Stimulated activated CD4-positive, alpha-beta T cell treated with anti-CD3 and anti-CD28 coated beads, Interleukin-15, amount 100 ng/mL, for 48 hours (primary cell): ENCODE results near the gene ZMIZ1.
"Not testable (repeated sequence)": the region's sequence is repeated elsewhere in the genome, so short reads cannot be mapped to it uniquely, and the experiment has no call there.

Source experiments
- DNase-seq, 2 donors: peaks; one replicate each; pipeline ENCODE4 v3.0.0-alpha.2; 2020; ENCODE audit warnings: low read depth in 2 of 2

The ZMIZ1 gene

DNA sequence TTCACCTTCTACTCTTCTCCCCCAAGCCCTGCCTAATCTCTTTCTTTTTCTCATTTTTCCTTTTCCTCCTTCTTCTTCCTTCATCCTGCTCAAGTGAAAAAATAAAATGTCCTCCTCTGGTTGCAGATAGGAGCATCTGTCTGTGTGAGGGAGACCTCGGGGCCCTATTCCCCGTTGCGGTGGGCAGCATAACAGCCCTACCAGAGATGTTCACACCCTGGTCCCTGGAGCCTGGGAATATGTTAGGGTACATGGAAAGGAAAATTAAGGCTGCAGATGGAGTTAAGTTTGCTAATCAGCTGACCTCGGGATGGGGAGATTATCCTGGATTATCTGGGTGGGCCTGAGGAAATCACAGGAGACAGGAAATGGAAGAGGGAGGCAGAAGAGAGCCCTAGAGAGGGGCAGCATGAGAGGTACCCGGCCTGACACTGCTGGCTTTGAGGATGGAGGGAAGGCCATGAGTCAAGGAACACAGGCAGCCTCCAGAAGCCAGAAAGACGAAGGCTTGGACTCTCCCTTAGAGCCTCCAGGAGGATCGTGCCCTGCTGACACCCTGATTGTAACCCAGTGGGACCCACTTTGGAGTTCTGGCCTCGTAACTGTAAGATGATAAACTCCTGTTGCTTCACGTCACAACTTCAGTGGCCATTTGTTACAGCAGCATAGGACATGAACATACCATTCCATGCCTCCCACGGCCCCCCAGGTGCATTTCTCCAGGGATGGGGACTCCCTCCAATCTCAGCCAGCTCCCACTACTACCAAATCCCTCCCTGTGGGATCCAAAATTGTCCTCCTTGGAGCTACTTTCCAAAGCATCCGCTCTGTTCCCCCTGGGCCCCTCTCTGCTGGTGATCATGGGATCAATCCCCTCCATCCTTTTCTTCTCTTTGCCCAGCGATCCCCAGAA lies 39.0 kb upstream of the ZMIZ1 start:
- DNase-seq = no peak

GRCh38 chr10:79030705-79031104 lies 38.1 kb upstream of the ZMIZ1 start:
- DNase-seq = no peak

- DNase-seq = no peak
Measured at GRCh38 chr10:79031723-79032122, 37.0 kb upstream of the ZMIZ1 start.

DNA sequence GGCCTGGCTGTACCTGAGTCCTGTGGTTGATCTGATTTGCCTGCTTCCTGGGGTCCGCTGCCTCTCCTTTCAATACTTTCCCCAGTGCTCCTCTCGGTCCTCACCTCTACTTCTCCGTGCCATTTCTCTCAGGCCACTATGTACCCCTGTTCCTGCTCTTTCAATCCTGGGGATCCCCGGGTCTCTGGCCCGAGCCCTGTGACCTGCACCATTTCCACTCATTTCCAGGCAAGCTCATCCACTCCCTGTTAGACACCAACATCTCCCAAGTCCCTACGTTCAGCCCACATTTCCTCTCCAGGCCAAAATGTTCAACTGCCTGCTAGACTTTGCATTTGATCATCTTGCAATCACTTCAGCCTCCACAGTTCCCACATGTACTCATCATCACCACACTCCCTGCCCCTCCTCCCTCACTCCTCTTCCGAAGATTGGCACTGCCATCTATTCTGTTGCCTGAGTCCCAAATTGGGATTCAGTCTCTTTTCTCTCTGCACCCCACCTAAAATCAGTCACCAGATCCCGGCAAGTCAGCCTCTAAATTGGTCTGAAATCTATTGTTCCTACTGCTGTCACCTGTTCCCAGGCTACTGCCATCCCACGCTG lies 34.4 kb upstream of the ZMIZ1 start:
- DNase-seq = no peak

DNA sequence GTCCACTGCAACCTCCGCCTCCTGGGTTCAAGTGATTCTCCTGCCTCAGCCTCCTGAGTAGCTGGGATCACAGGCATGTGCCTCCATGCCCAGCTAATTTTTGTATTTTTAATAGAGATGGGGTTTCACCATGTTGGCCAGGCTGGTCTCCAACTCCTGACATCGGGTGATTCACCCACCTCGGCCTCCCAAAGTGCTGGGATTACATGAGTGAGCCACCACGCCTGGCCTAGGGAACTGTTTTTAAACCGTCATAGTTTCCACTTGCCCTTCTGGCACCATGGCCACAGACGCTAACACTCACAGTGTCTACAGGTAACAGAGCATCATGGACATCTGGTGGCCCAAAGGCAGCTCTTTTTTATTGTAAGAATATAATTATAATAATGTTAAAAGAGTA lies 32.4 kb upstream of the ZMIZ1 start:
- DNase-seq = not testable (repeated sequence)

GRCh38 chr10:79038104-79038840 lies 30.5 kb upstream of the ZMIZ1 start:
- DNase-seq = no peak

DNA sequence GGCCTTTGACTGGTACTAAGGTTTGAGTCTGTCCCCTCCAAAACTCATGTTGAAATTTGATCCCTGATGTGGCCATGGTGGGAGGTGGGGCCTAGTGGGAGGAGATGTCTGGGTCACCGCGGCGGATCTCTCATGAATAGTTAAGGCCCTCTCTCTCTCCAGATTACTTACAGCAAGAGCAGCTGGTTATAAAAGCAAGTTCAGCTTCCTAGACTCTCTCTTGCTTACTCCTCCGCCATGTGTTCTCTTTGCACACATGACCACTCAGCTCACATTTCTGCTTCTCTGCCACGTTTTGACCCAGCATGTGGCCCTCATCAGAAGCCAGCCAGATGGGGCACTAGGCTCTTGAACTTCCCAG lies 29.9 kb upstream of the ZMIZ1 start:
- DNase-seq = no peak

GRCh38 chr10:79042639-79043411 lies 25.9 kb upstream of the ZMIZ1 start:
- no peak for DNase-seq

- DNase-seq = no peak
Measured at GRCh38 chr10:79044036-79044632, 24.6 kb upstream of the ZMIZ1 start.

DNA sequence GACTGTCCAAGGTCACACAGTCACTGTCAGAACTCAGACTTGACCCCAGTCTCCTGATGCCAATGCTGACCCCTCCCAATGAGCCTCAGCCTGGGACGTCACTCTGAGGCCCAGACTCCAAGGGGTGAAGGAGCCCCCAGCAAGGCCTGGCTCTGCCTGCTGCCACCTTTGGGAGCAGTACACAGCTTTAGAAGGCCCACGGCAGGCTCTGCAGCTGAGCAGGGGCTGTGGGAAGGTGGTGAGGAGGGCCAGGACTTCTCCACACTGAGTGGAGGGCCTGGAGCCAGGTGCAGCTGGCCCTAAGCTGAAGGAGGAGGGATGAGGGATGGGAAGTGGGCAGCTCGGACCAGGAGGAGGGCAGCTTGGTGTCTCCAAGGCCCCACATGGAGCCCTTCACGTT lies 23.9 kb upstream of the ZMIZ1 start:
- DNase-seq = no peak

- DNase-seq = no peak
Measured at GRCh38 chr10:79045566-79046175, 23.1 kb upstream of the ZMIZ1 start.

DNA sequence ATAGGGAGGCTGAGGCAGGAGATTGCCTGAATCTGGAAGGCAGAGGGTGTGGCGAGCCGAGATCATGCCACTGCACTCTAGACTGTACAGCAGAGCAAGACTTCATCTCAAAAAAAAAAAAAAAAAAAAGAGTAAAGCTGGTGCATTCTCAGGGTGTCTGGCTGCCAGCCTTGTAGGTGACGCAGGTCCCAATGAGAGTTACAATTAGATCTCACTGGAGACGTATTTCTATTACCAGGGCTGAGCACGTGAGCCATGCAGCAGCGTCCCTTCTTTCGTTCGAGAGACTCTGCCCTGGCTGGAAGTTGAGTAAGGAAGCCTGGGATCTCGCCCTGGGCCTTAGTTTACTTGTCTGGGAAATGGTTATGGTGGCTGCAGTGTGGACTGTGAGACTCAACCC lies 22.4 kb upstream of the ZMIZ1 start:
- DNase-seq = no peak

GRCh38 chr10:79046741-79047583 lies 21.8 kb upstream of the ZMIZ1 start:
- DNase-seq = no peak

DNA sequence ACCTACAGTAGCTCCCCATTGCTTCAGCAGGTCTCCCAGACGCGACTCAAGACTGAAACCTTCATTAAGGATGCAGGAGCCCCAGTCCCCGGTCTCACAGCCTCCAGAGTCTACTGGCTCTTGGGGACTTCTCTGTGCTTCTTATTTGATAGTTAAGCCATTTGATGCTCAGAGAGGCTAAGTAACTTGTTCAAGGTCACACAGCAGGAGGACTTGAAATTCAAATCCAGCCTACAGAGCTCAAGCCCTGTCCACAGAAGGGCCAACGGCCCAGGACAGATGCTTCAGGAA lies 21.2 kb upstream of the ZMIZ1 start:
- no peak for DNase-seq

DNA sequence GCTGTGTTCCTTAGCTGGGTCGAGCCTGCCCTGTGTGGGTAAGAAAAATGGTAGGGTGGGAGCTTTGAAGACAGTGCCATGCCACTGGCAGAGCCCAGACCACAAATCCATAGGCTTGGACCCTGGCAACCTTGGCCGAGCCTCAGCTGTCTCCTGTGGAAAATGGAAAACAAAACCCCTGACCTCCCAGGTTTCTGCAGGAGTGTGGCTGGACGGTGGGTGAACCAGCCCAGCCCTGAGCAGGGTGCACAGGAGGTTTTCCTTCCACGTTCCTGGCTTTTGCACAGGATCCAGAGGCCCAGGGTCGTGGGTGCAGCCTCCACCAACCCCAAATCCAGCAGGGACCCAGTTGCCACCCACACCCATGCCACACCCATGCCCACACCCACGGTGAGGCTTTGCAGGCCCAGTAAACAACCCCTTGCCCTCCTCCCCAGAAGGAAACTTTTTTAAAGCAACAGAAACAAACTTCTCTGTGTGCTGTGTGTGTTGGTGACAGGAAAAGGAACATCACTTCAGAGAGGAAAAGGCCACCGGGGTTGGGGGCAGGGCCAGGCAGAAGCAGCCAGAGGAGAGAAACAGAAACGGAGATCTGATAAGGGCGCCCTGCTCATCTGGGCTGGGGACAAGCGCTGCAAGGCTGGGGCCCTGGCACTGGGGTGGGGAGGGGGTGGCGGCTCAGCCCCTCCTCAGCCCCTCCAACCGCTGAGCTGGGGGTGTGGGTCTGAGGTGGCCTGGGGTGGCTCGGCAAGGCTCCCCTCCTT lies 20.7 kb upstream of the ZMIZ1 start:
- DNase-seq = no peak

DNA sequence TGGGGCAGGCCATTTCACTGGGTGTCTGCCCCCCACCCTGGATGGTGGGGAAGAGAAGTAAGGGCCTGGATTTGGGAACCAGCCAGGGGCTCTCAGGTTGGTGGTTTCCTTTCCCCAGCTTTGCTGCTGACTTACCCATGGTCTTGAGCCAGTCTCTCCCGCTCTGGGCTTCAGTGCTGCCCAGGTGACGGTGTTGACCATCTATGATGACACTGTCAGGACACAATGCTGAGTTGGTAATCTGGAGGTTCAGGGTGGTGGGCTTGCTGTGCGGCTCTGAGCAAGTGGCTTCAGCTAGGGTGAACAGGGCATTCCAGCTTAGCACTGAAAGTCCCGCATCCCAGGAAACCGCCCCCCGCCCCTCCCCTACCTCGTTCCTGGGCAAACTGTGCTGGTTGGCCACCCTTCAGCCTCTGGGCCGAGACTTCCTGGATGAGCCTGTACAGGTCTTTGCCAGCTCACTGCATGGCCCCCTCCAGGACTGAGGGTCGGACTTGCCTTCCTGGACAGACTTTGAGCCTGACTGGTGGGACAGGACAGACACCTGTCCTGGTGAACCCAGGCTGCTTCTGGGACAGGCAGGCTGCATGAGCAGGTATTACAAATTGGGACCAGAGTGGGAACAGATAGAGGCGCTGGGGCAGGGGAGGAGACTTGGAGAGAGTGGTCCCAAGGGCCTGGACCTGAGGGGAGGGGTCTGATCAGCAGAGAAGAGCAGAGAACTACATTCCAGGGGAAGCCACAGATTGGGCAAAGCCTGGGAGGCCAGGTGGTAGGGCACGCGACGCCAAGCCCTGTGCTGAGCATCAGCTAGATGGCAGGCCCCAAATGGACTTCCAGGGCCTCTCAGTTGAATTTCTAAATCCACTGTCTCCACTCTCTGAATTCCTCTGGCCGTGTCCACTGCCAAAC lies 19.9 kb upstream of the ZMIZ1 start:
- no peak for DNase-seq

DNA sequence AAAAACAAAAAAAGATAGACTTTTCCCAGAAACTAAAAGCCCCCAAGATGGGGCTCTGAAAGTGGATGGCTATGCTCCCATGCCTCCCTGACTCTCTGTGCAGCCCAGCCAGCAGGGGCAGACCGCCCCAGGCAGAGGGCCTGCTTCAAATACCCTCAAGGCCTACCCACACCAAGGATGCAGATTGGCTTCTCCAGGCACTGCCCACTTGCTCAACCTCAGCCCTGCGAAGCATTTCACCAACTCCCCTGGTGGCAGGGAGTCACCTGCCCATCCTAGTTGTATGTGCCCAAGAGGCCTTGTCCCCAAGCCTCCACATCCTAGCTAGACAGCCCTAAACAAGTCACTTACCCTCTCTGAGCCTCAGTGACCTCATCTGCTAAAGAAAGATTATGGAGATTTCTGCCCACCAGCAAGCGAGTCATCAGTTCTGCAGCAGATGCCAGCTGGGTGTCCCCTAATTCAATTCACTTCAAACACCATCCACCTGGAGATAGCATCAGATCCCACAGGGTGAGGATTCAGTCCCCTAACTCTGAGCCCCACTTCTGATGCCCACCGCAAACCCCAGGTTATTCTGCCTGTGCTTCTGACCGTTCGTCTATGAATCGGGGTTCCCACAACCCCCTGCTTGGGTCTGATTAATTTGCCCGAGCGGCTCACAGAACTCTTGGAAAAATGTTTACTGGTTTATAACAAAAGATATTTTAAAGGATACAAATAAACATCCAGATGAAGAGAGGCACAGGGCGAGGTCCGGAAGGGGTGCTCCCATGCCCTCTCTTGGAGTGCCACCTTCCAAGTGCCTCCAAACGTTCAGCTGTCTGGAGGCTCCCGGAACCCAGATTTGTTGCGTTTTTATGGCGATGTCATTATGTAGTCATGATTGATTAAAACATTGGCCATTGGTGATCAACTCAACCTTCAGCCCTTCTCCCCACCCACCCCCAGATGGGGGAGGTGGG lies 18.6 kb upstream of the ZMIZ1 start:
- DNase-seq = no peak
